ENCODE measurements around the gene SAG. TPM values are rescaled to one million over a fixed set of nuclear protein-coding genes. Genes with fewer than 3 reads are reported as not detected.
"Not testable (repeated sequence)": the region's sequence is repeated elsewhere in the genome, so short reads cannot be mapped to it uniquely, and the experiment has no call there.

Gene SAG
- total RNA-seq, 1 donor from 2014 or later: not detected

GRCh38 chr2:233355916-233356315, 48.3 kb downstream of the SAG start:
- no peak for DNase-seq (ENCODE audit: low spot score)

- no peak for DNase-seq (ENCODE audit: low spot score)
These were observed 49.1 kb downstream of the SAG start for GRCh38 chr2:233356546-233357308.

GRCh38 chr2:233358335-233358734, 50.7 kb downstream of the SAG start:
- no peak for DNase-seq (ENCODE audit: low spot score)

GRCh38 chr2:233358947-233359346, 51.3 kb downstream of the SAG start:
- DNase-seq (ENCODE audit: low spot score): no peak

- no peak for DNase-seq (ENCODE audit: low spot score)
These were observed 52.2 kb downstream of the SAG start for GRCh38 chr2:233359823-233360222.

- no peak for DNase-seq (ENCODE audit: low spot score)
These were observed 53.2 kb downstream of the SAG start for GRCh38 chr2:233360771-233361176.

- DNase-seq (ENCODE audit: low spot score): no peak
These were observed 53.7 kb downstream of the SAG start for GRCh38 chr2:233361297-233361696.

- no peak for DNase-seq (ENCODE audit: low spot score)
These were observed 55.1 kb downstream of the SAG start for GRCh38 chr2:233362742-233363141.

- DNase-seq (ENCODE audit: low spot score): no peak
These were observed 56.2 kb downstream of the SAG start for GRCh38 chr2:233363744-233364235.

GRCh38 chr2:233365861-233366520, 58.4 kb downstream of the SAG start:
- no peak for DNase-seq (ENCODE audit: low spot score)

GRCh38 chr2:233367586-233367985, 60.0 kb downstream of the SAG start:
- DNase-seq (ENCODE audit: low spot score): no peak

GRCh38 chr2:233368756-233369155, 61.1 kb downstream of the SAG start:
- no peak for DNase-seq (ENCODE audit: low spot score)

GRCh38 chr2:233369462-233369861, 61.8 kb downstream of the SAG start:
- DNase-seq (ENCODE audit: low spot score): no peak

GRCh38 chr2:233369897-233370685, 62.5 kb downstream of the SAG start:
- no peak for DNase-seq (ENCODE audit: low spot score)

- DNase-seq (ENCODE audit: low spot score): no peak
These were observed 64.0 kb downstream of the SAG start for GRCh38 chr2:233371641-233372040.

GRCh38 chr2:233372855-233373254, 65.2 kb downstream of the SAG start:
- DNase-seq (ENCODE audit: low spot score): no peak

- no peak for DNase-seq (ENCODE audit: low spot score)
These were observed 65.7 kb downstream of the SAG start for GRCh38 chr2:233373316-233373715.

GRCh38 chr2:233374776-233375175, 67.2 kb downstream of the SAG start:
- not testable (repeated sequence) for DNase-seq (ENCODE audit: low spot score)

- DNase-seq (ENCODE audit: low spot score): no peak
These were observed 68.1 kb downstream of the SAG start for GRCh38 chr2:233375490-233376314.

GRCh38 chr2:233379034-233379433, 71.4 kb downstream of the SAG start:
- DNase-seq (ENCODE audit: low spot score): no peak

- no peak for DNase-seq (ENCODE audit: low spot score)
These were observed 71.8 kb downstream of the SAG start for GRCh38 chr2:233379441-233379840.
